GM18870 (cell line): Measurements from ENCODE around the gene RECQL5.

Experiments
- ATAC-seq: cut with Tn5 transposase; IDR thresholded peaks from one replicate; pipeline ENCODE4 v1.9.1; 2021; ENCODE audit warnings: moderate library complexity; ENCODE audit not compliant: unreplicated experiment

RECQL5 gene

DNA sequence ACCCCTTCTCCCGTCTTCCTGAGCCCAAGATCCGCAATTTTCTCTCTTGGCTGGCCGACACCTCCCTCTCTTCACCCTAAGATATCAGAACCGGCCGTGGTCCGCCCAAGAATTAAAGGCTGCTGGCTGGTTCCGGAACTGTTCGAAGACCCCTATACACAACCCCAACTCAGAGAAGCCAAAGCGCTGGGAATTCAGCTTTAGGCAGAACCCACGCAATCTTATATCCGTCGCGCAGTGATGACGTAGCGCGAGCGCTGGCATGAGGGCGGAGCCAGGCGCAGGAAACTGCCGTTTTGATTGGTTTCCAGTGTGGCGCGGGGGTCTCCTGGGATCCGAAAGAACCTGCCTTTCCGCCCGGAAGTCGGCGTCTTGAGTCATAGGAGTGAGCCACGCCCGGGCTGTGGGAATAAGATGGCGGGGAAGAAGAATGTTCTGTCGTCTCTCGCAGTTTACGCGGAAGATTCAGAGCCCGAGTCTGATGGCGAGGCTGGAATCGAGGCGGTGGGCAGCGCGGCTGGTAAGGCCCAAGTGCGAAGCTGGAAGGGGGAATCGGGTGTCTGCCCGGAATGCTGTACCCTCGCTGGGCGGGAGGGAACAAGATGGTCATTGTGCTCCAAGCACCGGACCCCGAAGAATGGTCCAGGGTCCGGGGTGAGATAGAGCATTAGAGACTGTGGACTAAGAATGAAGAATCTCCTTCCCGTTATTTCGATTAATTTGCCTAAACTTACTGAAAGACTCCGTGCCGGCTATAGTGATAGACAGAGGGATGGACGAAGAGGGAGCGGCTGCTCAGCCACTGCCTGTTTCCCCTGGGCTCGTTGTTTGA is at the start of gene RECQL5, which contains the start of gene SAP30BP:
TSS of gene RECQL5 (minus strand) at position 196 of the 832 bp plus-strand sequence. CDS start 597 bp downstream, outside the sequence.
TSS of gene SAP30BP (plus strand) at position 380 of the 832 bp plus-strand sequence. CDS start at position 415, 35 bp downstream.
- ATAC-seq: peak; percentile 49

DNA sequence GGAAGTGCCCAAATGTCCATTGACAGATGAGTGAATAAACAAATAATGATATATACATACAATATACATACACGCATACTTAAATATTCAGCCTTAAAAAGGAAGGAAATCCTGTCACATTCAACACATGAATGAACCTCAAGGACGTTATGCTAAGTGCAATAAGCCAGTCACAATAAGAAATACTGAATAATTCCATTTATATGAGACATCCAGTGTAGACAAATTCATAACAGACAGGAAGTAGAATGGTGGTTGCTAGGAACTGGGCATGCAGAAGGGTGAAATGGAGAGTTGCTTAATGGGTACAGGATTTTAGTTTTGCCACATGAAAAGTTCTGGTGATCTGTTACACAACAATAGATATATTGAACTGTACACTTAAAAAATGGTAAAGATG is 45.5 kb upstream of the RECQL5 start:
- ATAC-seq: no peak

DNA sequence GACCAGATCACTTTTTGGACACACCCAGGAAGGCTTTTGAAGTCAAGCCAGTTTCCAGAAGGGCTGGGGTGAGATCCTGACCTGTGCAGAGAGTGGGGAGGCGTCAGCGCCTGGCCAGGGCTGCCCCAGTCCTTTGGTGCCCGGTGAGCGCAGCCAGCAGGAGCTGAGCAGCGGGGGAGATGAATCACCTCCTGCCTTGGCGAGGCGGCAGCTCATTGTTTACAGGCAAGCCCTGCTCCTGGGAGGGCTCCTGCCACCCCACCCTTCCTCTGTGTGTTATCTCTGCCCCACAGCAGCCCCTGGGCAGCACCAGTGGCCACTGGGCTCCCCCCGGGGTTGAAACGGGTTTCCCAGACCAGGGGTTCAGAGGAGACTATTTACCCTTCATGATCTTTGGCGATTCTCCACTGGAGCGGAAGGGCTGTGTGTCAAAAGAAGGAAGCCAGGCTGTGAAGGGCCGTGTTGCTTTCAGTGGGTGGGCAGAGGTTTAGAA is 40.2 kb upstream of the RECQL5 start:
- ATAC-seq: no peak

DNA sequence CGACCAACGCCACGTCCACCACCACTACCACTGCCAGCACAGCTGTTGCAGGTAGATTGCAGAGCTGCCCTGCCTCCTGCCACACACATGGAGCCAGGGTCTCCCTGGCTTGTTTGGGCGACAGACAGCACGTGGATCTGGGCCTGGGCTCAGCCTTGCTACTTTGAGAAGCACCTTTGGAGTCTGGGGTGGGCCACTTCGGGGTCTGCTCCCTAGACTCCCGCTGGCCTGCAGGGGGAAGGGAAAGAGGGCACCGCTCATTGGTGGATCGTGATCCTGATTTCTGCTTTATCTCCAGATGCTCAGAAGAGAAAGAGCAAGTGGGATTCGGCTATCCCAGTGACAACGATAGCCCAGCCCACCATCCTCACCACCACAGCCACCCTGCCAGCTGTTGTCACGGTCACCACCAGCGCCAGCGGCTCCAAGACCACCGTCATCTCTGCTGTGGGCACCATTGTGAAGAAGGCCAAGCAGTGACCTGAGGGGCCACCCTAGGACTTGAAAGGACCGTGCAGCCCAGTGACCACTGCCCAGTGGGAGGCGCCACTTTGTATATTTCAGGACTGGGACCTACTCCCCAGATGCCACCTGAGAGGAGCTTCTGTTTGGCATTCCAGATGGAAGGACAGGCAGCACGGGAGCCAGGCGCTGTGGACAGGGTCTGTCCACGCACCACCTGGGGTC is 39.2 kb upstream of the RECQL5 start:
- no peak for ATAC-seq

DNA sequence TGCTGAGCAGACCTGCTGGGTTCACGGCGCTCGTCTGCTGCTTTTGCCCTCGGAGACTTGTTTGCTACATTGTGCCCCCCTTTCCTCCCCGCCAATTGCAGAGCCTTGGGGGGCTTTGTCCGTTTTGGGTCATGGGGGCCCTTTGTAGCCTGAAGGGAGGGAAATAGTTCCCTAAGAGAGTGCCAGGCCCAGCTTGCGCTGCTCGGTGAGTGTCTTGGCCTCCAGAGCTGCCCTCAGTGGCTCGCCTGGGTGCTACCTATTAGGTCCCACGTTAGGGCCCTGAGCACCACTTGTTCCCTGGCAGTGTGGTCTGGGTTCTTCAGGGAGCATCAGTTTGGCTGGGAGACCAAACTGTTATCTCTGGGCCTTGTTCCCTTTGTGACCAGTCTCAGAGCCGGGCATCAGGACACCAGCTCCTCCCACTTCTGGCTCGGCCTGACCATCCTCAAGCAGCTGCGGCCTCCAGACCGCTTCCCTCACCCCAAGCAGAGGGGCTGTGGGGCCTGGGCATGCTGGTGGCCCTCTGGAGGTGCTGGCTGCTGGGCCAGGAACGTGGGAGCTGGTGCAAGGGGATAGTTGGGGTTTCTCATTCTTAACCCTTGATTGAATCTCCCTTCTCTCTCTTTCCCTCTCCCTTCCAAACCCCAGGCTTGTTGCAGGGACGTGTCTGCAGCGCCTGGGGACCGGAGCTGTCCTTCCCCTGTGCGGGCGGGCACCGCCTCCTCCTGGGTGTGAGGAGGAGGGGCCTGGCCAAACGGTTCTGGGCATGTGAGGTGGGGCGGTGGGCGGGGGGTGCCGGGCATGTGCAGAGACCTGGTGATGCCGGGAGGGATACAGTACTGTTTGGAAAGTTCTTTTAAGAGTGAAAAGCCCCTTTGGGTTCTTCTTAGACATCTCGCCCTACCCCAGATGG is 38.3 kb upstream of the RECQL5 start:
- no peak for ATAC-seq

DNA sequence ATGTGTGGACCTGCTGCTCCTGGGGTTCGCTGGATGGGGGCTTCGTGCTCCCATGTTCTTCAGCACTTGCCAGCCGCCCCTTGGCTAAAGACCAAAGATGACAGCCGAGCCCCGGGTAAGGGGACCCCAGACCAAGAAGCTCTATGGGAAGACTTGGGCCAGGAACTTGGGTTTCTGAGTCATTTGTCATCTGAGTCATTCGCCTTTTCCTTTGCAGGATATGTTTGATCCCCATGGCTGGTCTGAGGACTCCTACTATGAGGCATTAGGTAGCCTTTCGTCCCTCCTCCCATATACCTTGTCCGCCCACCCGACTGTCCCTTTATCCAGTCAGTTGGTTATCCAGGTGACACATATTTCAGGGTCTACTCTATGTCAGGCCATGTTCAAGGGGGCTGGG is 36.6 kb upstream of the RECQL5 start:
- no peak for ATAC-seq

DNA sequence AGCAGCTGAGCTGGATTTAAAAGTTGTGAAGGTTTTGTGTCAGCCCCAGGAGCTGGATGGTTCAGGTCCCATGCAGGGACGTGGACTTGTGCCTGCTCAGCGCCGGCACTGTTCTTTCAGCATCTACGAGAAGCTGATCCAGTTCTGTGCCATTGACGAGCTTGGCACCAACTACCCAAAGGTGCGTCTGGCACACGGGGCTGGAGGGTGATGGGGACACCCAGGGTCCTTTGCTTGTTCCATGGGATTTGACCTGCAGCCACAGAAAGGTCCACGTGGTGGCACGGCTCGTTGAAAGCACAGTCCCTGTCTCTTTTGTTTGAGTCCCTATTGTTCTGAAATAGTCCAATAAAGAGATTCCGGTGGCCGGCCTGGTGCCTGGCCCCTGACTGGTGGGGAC is 36.2 kb upstream of the RECQL5 start:
- ATAC-seq: no peak

DNA sequence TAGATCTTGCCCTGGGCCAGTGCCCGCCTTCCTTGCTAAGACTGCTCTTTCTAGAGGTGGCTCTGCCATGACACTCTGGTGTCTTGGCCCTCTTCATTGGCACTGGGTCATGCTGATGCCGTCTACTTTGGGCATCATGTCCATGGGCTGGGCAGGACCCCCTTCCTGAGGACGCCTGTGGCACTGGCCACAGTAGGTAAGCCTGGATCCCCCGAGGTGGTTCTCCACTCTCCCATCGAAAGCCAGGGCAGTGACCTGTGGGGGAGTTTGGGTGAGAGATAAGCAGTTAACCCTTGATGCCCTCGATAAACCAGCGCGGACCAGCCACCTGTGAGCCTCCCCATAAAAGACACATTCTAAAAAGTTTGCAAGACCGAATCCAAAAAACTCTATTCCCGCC is 34.3 kb upstream of the RECQL5 start:
- no peak for ATAC-seq

DNA sequence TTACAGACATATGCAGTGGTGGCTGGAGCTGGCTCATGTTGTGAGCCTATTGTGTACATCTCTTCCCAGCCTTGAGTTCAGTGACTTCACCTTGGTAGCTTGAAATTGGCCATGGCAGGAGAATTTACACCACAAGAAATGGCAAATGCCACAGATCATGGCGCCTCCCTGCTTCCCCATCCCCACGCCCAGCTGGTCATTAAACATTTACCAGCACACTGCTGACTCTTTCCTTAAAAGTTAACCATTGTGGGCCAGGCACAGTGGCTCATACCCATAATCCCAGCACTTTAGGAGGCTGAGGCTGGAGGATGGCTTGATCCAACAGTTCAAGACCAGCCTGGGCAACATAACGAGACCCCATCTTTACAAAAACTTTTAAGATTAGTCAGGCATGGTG is 31.7 kb upstream of the RECQL5 start:
- ATAC-seq: no peak

DNA sequence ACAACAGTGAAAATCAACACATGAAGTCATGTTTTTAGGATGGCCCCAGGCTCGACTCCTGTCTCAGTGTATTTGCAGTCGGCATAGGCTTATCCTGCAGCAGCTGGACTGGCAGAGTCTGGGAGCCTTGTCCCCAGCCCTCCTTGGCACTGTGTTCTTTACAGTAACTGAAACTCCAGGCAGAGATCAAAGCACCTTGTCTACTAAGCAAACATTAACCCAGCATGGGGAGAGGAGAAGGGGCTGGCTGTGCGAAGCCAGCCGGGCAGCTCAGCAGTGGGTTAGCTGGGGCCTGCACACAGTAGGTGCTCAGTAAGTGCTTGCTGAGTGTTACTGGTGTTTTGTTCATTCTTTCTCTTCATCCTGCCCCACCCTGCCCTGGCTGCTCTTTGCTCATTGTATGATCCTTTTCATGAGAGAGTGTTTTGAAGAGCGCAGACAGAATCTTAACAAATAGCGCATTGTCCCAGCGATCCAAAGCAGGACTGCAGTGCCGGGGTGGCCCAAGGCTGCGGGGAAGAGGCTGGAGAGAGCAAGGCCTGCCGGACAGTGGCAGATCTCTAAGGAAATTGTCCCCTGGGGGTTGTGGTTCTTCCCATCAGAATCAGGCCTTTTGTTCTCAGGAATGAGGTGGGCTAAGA is 30.8 kb upstream of the RECQL5 start:
- no peak for ATAC-seq

DNA sequence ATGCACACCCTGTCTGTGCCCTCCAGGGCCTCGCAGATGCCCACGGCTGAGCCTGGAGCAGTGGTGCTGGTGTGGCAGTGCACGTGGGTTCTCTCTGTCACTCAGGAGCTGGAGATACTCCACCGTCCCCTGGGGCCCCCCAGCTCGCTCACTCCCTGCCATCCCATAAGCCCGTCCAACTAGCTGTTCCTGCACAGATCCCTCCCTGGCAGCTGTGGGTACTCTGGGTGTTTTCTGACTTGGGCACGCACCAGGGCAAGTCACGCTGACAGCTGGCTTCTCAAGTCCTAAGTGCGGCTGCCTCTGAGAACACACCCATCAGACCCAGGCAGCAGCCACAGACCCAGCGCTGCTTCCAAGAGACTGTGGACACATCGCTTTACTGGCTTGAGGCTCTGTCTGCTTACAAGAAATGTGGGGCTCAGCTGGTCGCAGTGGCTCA is 28.9 kb upstream of the RECQL5 start:
- no peak for ATAC-seq

DNA sequence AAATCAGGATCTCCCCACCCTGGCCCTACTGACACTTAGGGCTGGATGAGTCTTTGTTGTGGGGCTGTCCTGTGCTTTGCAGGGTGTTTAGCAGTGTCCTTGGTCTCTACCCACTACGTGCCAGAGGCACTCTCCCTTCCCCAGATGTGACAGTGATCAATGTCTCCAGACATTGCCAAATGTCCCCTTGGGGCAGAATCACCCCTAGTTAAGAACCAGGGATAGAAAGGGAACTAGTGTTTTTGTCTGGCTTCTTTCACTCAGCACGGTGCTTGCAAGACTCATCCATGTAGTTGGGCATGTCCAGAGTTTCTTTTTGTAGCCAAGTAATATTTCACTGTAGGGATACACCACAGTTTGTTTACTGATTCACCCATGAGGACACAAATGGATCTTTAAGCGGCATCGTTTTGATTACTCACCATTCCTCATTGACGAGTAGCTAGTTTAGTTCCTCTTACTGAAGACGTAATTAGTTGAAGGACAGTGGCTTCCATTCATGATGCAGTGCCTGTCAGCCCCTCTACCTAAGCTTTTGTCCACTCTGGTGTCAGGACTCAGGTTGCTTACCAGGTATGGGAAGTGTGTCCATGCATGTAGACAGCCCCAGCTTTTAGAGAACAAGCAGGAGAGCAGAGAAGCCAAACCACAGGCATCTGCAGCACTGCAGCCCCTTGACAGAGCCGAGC is 28.3 kb upstream of the RECQL5 start:
- no peak for ATAC-seq

DNA sequence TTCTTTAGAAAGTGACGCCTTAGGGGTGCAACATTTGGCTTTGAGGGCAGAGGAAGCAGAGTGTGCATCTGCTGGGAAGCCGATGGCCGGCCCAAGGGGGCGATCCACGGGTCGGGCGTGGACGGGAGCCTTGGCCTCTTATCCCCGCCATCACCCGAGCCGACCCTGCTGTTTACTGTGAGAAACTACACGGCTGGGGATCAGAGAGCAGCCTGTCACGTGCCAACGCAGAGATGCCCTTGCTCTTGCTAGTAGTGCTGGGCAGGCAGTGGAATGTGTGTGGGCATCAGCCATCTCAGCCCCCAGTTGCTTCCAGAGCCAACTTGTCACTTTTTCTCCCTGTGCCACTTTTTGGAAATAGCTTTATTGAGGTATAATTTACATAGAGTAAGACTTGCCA is 27.6 kb upstream of the RECQL5 start:
- ATAC-seq: no peak

DNA sequence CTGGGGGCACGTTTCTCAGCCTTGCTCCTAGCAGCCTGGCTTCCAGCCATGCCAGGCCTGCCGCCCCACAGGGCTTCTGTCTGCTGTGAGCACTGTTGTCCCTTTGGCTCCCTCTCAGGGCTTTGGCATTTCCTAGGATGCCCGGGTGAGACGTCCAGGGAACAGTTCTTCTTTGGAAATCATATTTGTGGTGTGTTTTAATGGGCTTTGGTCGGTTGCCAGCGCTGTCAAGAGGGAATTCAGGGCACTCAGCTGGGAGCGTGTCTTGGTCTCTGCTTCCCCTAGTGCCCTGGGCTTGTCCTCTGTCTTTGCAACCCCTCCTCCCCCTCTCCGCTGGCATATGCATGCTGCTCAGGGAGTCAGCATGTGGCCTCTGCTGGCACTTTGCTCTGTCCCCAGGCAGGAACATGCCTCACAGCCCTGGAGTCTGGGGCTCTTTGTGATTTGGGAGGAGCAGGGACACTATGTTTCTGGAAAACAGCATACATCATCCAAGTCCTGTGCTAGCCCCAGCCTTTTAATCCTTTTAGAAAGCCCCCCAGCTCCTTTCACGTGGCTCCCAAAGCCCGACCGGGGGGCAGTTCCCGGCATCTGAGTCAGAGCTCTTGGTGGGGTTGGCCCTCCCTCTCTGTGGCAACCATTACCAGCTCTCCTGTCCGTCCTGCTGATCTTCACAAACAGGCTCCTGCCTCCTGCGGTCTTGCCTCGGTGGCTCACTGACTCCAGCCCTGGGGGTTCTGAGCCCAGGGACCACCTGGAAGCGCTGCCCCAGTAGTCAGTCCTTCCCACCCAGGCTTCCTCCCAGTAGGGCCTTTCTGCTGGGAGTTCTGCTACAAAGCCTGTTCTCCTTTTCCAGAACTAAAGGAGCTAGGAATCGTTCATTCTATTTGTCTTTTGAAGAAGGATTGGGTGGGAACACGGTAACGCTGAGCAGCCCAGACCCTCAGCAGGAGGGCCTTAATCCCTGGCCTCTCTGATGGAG is 26.8 kb upstream of the RECQL5 start:
- no peak for ATAC-seq

DNA sequence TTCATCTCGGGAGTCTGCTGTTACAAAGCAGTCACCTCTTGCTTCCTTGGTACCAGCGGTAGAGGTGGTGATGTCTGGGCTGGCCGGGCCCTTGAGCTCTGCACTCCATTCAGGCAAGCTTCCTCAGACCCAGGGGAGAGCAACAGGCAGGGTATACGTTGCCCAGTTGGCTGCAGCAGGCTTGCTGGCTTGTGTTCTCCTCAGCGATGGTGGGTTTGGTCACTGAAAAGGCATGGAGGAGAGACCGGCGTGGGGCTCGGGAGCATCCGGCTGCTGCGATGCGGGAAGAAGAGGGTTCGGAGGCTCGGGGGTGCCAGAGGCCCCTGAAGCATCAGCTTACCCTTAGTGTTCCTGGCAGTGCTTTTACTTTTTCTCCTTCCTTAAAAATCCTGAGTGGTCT is 26.0 kb upstream of the RECQL5 start:
- no peak for ATAC-seq

DNA sequence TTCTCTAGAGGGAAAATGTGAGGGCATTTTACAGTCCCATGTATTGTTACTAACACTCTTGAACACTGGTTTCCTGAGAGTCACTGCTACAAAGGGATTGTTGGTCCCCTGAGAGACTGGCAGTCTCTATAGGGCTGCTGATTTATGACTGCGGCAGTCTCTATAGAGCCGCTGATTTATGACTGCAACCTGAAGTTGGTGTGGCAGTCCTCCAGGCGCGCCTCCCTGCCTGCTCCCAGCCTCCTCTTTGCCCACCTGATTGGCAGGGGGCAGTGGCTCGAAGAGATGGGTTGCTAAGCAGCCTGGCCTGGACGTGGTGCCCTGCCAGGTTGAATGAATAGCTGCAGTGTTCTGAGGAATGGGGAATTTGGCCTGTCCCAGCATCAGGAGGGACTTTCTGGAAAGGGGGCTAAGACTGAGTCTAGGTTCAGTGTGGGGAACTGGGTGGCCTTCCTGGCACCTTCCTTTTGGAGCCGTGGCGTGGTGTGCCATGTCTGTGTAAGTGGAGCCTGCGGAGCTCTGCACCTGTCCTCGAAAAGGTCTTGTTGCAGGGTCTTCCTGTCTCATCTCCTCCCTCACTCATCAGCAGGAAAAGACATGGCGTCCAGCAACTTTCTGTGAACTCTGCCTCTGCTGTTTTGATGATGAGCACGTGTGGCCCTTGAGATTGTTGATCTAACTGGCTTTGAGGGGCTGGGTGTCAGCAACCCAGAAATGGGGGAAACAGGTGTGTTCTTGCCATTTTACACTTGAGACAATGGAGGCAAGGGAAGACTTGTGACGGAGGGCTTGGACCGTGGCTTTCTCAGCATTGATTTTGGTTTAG is 25.1 kb upstream of the RECQL5 start:
- no peak for ATAC-seq

DNA sequence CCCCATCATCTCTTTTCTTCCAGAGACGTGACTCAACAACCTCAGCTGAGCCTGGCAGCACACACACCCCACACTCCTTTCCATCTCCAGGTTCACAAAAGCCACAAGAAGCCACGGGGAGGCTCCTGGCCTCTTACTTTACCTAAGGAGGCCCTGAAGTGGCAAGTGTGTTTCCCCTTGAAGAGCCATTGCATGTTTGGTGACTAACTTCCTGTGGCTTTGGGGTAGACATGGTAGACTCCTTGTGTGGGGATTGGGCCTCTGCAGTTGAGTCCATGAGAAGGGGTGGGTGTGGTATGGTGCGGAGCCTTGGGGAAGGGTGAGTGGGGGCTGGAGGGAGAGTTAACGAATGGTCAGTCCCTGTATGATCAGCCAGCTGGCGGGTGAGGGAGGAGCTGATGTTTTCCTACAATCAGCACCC is 24.4 kb upstream of the RECQL5 start:
- no peak for ATAC-seq

DNA sequence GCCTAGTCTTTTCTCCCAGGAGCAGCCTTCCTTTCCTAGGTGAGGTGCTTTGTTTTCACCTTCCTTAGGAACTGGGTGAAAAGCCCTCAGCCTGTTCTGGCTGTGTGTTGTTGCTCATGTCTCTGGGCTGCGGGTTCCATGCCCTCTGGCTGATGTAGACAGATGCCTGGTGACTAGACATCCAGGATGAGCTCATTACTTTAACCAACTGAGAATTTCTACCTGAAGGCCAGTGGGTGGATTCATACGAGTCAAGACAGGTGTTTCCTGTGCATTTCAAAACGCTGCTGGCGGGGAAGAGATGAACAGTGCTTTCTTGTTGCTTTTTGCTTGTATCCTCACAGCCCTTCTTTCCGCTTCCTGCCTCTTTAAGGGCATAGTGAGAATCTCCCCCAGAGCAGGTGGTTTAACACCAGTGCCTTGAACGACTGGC is 22.5 kb upstream of the RECQL5 start:
- ATAC-seq: no peak
